ENCODE results near the gene AP1M1.
"Not testable (repeated sequence)": the region's sequence is repeated elsewhere in the genome, so short reads cannot be mapped to it uniquely, and the experiment has no call there.

The AP1M1 gene

GRCh38 chr19:16166417-16166816 is 31.3 kb upstream of the AP1M1 start:
- TF ChIP-seq CTCF (IDR thresholded peaks at IDR 0.05; ENCODE audit: low read depth, low read length, missing control alignments) = no peak
- DNase-seq (ENCODE audit: low read depth) = no peak
- no peak overlapping the region for H3K4me3 ChIP-seq (ENCODE audit: low read depth, low read length)
- in situ Hi-C loops (cut with HindIII; ENCODE audit: low sequenced_read_pairs) = no loop called here

- no peak for TF ChIP-seq CTCF (IDR thresholded peaks at IDR 0.05; ENCODE audit: low read depth, low read length, missing control alignments)
- no peak overlapping the region for H3K4me3 ChIP-seq (ENCODE audit: low read depth, low read length)
- in situ Hi-C loops (cut with HindIII; ENCODE audit: low sequenced_read_pairs) = no loop called here
- DNase-seq (ENCODE audit: low read depth) = no peak
These were observed 30.7 kb upstream of the AP1M1 start for GRCh38 chr19:16167055-16167454.

GRCh38 chr19:16168465-16169081 is 29.1 kb upstream of the AP1M1 start:
- in situ Hi-C loops (cut with HindIII; ENCODE audit: low sequenced_read_pairs) = no loop called here
- no peak for DNase-seq (ENCODE audit: low read depth)
- H3K4me3 ChIP-seq (ENCODE audit: low read depth, low read length) = no peak overlapping the region
- no peak for TF ChIP-seq CTCF (IDR thresholded peaks at IDR 0.05; ENCODE audit: low read depth, low read length, missing control alignments)

- in situ Hi-C loops (cut with HindIII; ENCODE audit: low sequenced_read_pairs) = no loop called here
- no peak for TF ChIP-seq CTCF (IDR thresholded peaks at IDR 0.05; ENCODE audit: low read depth, low read length, missing control alignments)
- no peak for DNase-seq (ENCODE audit: low read depth)
- no peak overlapping the region for H3K4me3 ChIP-seq (ENCODE audit: low read depth, low read length)
These were observed 27.6 kb upstream of the AP1M1 start for GRCh38 chr19:16170134-16170533.

GRCh38 chr19:16175954-16176353 is 21.8 kb upstream of the AP1M1 start:
- in situ Hi-C loops (cut with HindIII; ENCODE audit: low sequenced_read_pairs) = no loop called here
- DNase-seq (ENCODE audit: low read depth) = no peak

GRCh38 chr19:16178866-16179265 is 18.8 kb upstream of the AP1M1 start:
- H3K4me3 ChIP-seq (ENCODE audit: low read depth, low read length); in situ Hi-C loops (cut with HindIII; ENCODE audit: low sequenced_read_pairs); DNase-seq (ENCODE audit: low read depth): not testable (repeated sequence)

More at GRCh38 chr19:16175954-16176353, 21.8 kb upstream of the AP1M1 start:
- H3K4me3 ChIP-seq (ENCODE audit: low read depth, low read length) = no peak overlapping the region
- no peak for TF ChIP-seq CTCF (IDR thresholded peaks at IDR 0.05; ENCODE audit: low read depth, low read length, missing control alignments)

- DNase-seq (ENCODE audit: low read depth) = no peak
- H3K4me3 ChIP-seq (ENCODE audit: low read depth, low read length) = no peak overlapping the region
- in situ Hi-C loops (cut with HindIII; ENCODE audit: low sequenced_read_pairs) = no loop called here
- TF ChIP-seq CTCF (IDR thresholded peaks at IDR 0.05; ENCODE audit: low read depth, low read length, missing control alignments) = no peak
These were observed 17.1 kb upstream of the AP1M1 start for GRCh38 chr19:16180611-16181010.
